IMR-90 (cell line): Measurements from ENCODE around the gene ARNT2. TPM values are rescaled to one million over a fixed set of nuclear protein-coding genes. Genes with fewer than 3 reads are reported as not detected.
A peak's percentile ranks its signal among the peaks of the same experiment; 100 is the strongest.

Source experiments
- ATAC-seq: fragments of 200-7000 bp; cut with Tn5 transposase; 2 replicates; pipeline ENCODE4 v1.9.1; 2020; ENCODE audit warnings: low read depth, mild to moderate bottlenecking, moderate library complexity
- BruUV-seq: library from RNA; stranded (reverse); fragments of 400-500 nt; replicated peaks from 2 replicates; lab custom pipeline; 2021; lab: Mats Ljungman, UMichigan
- CTCF ChIA-PET: fragments of 300-600 bp; formaldehyde crosslinking; extraction: SDS; loops from one replicate; lab custom pipeline; 2021; ENCODE audit warnings: antibody characterized with exemption; lab: Yijun Ruan, JAX
- POLR2A ChIA-PET: fragments of 300-600 bp; sonication (Branson Sonifier 250); formaldehyde crosslinking; loops from one replicate; lab custom pipeline; 2022; ENCODE audit warnings: antibody characterized with exemption; ENCODE audit not compliant: unreplicated experiment; lab: Charles Lee
- DNase-seq: peaks from one replicate; pipeline ENCODE4 v3.0.0; 2013
- H2AFZ ChIP-seq: replicated peaks from 2 replicates; pipeline ENCODE3; 2013; ENCODE audit warnings: low read length, mild to moderate bottlenecking; ENCODE audit not compliant: poor library complexity
- H2AK5ac ChIP-seq: 2 replicates; pipeline ENCODE4 v1.6.1; 2013; ENCODE audit warnings: low read depth, low read length, inconsistent platforms
- H2AK9ac ChIP-seq: replicated peaks from 2 replicates; pipeline ENCODE3; 2013; ENCODE audit warnings: mild to moderate bottlenecking, low read depth, low read length, moderate library complexity; ENCODE audit not compliant: poor library complexity
- H2BK120ac ChIP-seq: 2 replicates; pipeline ENCODE4 v1.6.1; 2013; ENCODE audit warnings: low read depth, low read length, inconsistent platforms
- H2BK15ac ChIP-seq: 3 replicates; pipeline ENCODE4 v1.6.1; 2013; ENCODE audit warnings: low read depth, low read length, inconsistent platforms
- H2BK20ac ChIP-seq: 2 replicates; pipeline ENCODE4 v1.6.1; 2013; ENCODE audit warnings: low read depth, mild to moderate bottlenecking, inconsistent platforms, low read length, moderate library complexity
- H2BK5ac ChIP-seq: 2 replicates; pipeline ENCODE4 v1.6.1; 2013; ENCODE audit warnings: mild to moderate bottlenecking, low read depth, low read length, inconsistent platforms; ENCODE audit not compliant: poor library complexity, severe bottlenecking
- H3K14ac ChIP-seq: replicated peaks from 2 replicates; pipeline ENCODE4 v1.6.1; 2013; ENCODE audit warnings: low read depth, low read length, inconsistent platforms
- H3K18ac ChIP-seq: 2 replicates; pipeline ENCODE4 v1.6.1; 2013; ENCODE audit warnings: low read depth, low read length, control low read depth
- H3K23ac ChIP-seq: 2 replicates; pipeline ENCODE4 v1.6.1; 2013; ENCODE audit warnings: low read depth, low read length, inconsistent platforms
- H3K27ac ChIP-seq: 2 replicates; pipeline ENCODE4 v1.5.1; 2013; ENCODE audit warnings: mild to moderate bottlenecking, control low read depth, low read length; ENCODE audit not compliant: insufficient read depth
- H3K27me3 ChIP-seq: 2 replicates; pipeline ENCODE4 v1.6.1; 2013; ENCODE audit warnings: low read length; ENCODE audit not compliant: control insufficient read depth, insufficient read depth
- H3K36me3 ChIP-seq: 2 replicates; pipeline ENCODE4 v1.6.1; 2013; ENCODE audit warnings: low read length, mixed read lengths; ENCODE audit not compliant: control insufficient read depth, insufficient read depth
- H3K4ac ChIP-seq: 2 replicates; pipeline ENCODE4 v1.6.1; 2013; ENCODE audit warnings: low read depth, low read length, inconsistent platforms
- H3K4me1 ChIP-seq: 2 replicates; pipeline ENCODE4 v1.6.1; 2013; ENCODE audit warnings: low read length, mixed read lengths; ENCODE audit not compliant: control insufficient read depth, insufficient read depth
- H3K4me2 ChIP-seq: 2 replicates; pipeline ENCODE4 v1.6.1; 2013; ENCODE audit warnings: low read depth, mild to moderate bottlenecking, control low read depth, low read length, moderate library complexity
- H3K4me3 ChIP-seq: 2 replicates; pipeline ENCODE4 v1.5.1; 2013; ENCODE audit warnings: low read depth, mild to moderate bottlenecking, control low read depth, low read length, moderate library complexity; ENCODE audit not compliant: insufficient read depth
- H3K56ac ChIP-seq: 2 replicates; pipeline ENCODE4 v1.6.1; 2013; ENCODE audit warnings: low read length, inconsistent platforms; ENCODE audit not compliant: insufficient read depth; ENCODE audit errors: extremely low read depth
- H3K79me1 ChIP-seq, 2 experiments: 2 replicates each; pipeline ENCODE4 v1.6.1; 2013; ENCODE audit warnings: low read length in 2 of 2, inconsistent platforms in 1 of 2, low read depth in 1 of 2
- H3K9ac ChIP-seq: 2 replicates; pipeline ENCODE4 v1.6.1; 2013; ENCODE audit warnings: low read depth, low read length, control low read depth
- H3K9me1 ChIP-seq: 2 replicates; pipeline ENCODE4 v1.6.1; 2013; ENCODE audit warnings: low read length, inconsistent platforms; ENCODE audit not compliant: insufficient read depth
- H3K9me3 ChIP-seq: 2 replicates; pipeline ENCODE4 v1.6.1; 2013; ENCODE audit warnings: low read length; ENCODE audit not compliant: control insufficient read depth, insufficient read depth
- H4K20me1 ChIP-seq: 2 replicates; pipeline ENCODE4 v1.6.1; 2013; ENCODE audit warnings: low read length, inconsistent platforms; ENCODE audit not compliant: insufficient read depth
- H4K5ac ChIP-seq: 2 replicates; pipeline ENCODE4 v1.6.1; 2013; ENCODE audit warnings: mild to moderate bottlenecking, low read depth, low read length, control low read depth
- H4K8ac ChIP-seq, 2 experiments: 2 replicates each; pipeline ENCODE4 v1.6.1; 2013; ENCODE audit warnings: low read depth in 2 of 2, low read length in 2 of 2, control low read depth in 1 of 2, inconsistent platforms in 1 of 2
- H4K91ac ChIP-seq: 2 replicates; pipeline ENCODE4 v1.6.1; 2013; ENCODE audit warnings: low read depth, low read length, inconsistent platforms; ENCODE audit not compliant: insufficient read depth
- CEBPB ChIP-seq: IDR thresholded peaks from 2 replicates; pipeline ENCODE4 v1.6.1; 2012; ENCODE audit warnings: low read depth, low read length, improper control_type of control experiment
- MAZ ChIP-seq: IDR thresholded peaks from 2 replicates; pipeline ENCODE4 v1.6.1; 2012; ENCODE audit warnings: low read depth, mild to moderate bottlenecking, low read length, improper control_type of control experiment, moderate library complexity, borderline replicate concordance
- RCOR1 ChIP-seq: IDR thresholded peaks from 2 replicates; pipeline ENCODE4 v1.6.1; 2012; ENCODE audit warnings: mild to moderate bottlenecking, low read length, improper control_type of control experiment; ENCODE audit not compliant: insufficient replicate concordance
- SMC3 ChIP-seq: fragments of 150-350 bp; IDR thresholded peaks from 2 replicates; pipeline ENCODE4 v1.6.1; 2016; ENCODE audit warnings: low read depth, mild to moderate bottlenecking, antibody characterized with exemption, low read length, moderate library complexity
- WGBS, 2 experiments: methylation state at CpG; one replicate each; pipeline versions ENCODE4 v1.1.5 to v1.1.7; 2013; ENCODE audit warnings: missing lambda C conversion rate in 2 of 2; ENCODE audit not compliant: insufficient read length in 1 of 2; ENCODE audit errors: extremely low coverage in 2 of 2; 5-methylcytosine and 5-hydroxymethylcytosine counted together
- dilution Hi-C: fragments of 300-500 bp; cut with HindIII; formaldehyde crosslinking; loops from one replicate; pipeline ENCODE4 v1.14.3; 2018; ENCODE audit warnings: low sequenced_read_pairs; ENCODE audit not compliant: unreplicated experiment
- in situ Hi-C: fragments of 300-500 bp; cut with MboI; formaldehyde crosslinking; loops from 3 replicates; pipeline ENCODE4 v1.14.3; 2019; ENCODE audit warnings: low sequenced_read_pairs, inconsistent platforms, mixed read lengths
- intact Hi-C: fragments of 100-400 bp; cut with micrococcal nuclease; formaldehyde crosslinking; loops from 2 replicates; pipeline ENCODE4 v1.10.0; 2022
- polyA plus RNA-seq, 3 experiments: library from polyadenylated mRNA; depleted of rRNA; stranded (reverse); fragments of >200 nt; gene quantifications; 2 replicates each; pipeline ENCODE4 v1.2.3, GENCODE V29; 2012; ENCODE audit warnings: low replicate concordance in 1 of 3
- total RNA-seq: library from RNA; depleted of rRNA; stranded (reverse); fragments of >200 nt; gene quantifications from 2 replicates; pipeline ENCODE4 v1.2.3, GENCODE V29; 2012
- TF ChIP-seq, protein P1 (sequence below): fragments of 150-350 bp; IDR thresholded peaks from 2 replicates; pipeline ENCODE4 v1.6.1; 2017; ENCODE audit warnings: mild to moderate bottlenecking, antibody characterized with exemption, low read length, low read depth

ARNT2 gene
- total and polyA plus RNA-seq, 2 of the 4 experiments (the other 2 are of a cell fraction), result 18.2 to 19.0 TPM

DNA sequence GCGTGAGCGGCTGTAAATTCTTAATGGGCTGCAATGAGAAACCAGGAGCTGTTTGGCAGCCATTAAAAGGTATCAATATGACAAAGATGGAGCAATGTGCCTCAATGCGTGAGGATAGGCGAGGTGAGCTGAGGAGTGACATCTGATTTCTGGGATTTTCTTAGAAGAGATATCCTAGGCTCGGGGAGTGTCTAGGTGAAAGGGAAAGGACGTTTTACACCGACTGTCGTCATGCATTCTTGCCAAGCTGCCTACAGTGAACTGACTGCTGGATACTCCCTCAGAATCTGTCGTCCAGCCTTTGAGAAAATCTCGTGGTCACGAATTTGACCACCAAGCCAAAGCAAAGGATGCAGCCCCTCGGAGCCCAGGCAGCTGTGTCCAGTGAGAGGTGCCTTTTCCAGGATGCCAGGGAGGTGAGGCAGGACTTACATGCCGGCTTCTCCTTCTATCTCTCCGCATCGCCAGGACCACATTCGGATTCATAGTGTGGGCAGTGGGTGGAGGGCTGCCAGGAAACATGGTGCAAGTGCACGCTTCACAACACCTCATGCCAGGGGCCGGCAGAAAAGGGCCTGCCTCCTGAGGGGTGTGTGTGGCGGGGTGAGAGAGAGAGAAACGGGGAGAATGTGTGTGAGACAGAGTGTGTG lies 210.7 kb downstream of the ARNT2 start:
- H3K27me3 ChIP-seq, result no peaks in the 10 kb centered on the region
- H3K4ac ChIP-seq, result peak overlapping the region; percentile 95
- H3K27ac ChIP-seq, result no peak overlapping the region
- H3K56ac ChIP-seq, result no peak overlapping the region
- CTCF ChIA-PET, result no interaction called here
- H4K91ac ChIP-seq, result peak overlapping the region; percentile 94; the same call in 1 of the 2 replicates
- TF ChIP-seq, protein P1, sequence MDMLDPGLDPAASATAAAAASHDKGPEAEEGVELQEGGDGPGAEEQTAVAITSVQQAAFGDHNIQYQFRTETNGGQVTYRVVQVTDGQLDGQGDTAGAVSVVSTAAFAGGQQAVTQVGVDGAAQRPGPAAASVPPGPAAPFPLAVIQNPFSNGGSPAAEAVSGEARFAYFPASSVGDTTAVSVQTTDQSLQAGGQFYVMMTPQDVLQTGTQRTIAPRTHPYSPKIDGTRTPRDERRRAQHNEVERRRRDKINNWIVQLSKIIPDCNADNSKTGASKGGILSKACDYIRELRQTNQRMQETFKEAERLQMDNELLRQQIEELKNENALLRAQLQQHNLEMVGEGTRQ, result no peak
- TF ChIP-seq RCOR1 (no peak), SMC3 (no peak), MAZ (no peak), CEBPB (no peak)
- H3K79me1 ChIP-seq, result no peaks in the 10 kb centered on the region; a peak in 1 of 4 replicates
- H3K23ac ChIP-seq, result peak overlapping the region; percentile 71; the same call in 1 of the 2 replicates
- peak overlapping the region; percentile 87 for H2BK120ac ChIP-seq
- peaks cover 15% of the 10 kb centered on the region for H3K9me1 ChIP-seq
- peak overlapping the region; percentile 46 for H2AFZ ChIP-seq
- H3K14ac ChIP-seq, result peak overlapping the region; percentile 74; the same call in 1 of the 2 replicates
- no peak overlapping the region for H3K9ac ChIP-seq
- H3K18ac ChIP-seq, result peak overlapping the region; percentile 97
- in situ Hi-C loops, result no loop called here
- ATAC-seq (no peak), DNase-seq (no peak)
- H4K8ac ChIP-seq, result peak overlapping the region; percentile 85 to 88; a peak in 2 of 4 replicates
- no peak overlapping the region for H3K4me3 ChIP-seq
- H2BK5ac ChIP-seq, result peak overlapping the region; percentile 73
- BruUV-seq, result no TSS peak
- no peaks in the 10 kb centered on the region for H3K9me3 ChIP-seq
- no peak overlapping the region for H3K4me2 ChIP-seq
- no peaks in the 10 kb centered on the region for H4K20me1 ChIP-seq
- peak overlapping the region; percentile 91 for H2BK20ac ChIP-seq
- peak overlapping the region; percentile 83 for H2AK9ac ChIP-seq
- 91% methylated on average over 12 of the region's 20 CpGs; no CpG with 5 or more reads in 1 of the 2 experiments for WGBS, 2 experiments
- POLR2A ChIA-PET, result no interaction called here
- peak overlapping the region; percentile 99 for H2AK5ac ChIP-seq
- no peaks in the 10 kb centered on the region for H3K36me3 ChIP-seq
- dilution Hi-C loops, result no loop called here
- H2BK15ac ChIP-seq, result peak overlapping the region; percentile 95; the same call in 2 of the 3 replicates
- peaks cover 25% of the 10 kb centered on the region for H3K4me1 ChIP-seq
- intact Hi-C loops, result no loop called here
- H4K5ac ChIP-seq, result peak overlapping the region; percentile 91
